CD14-positive monocyte (primary cell): ENCODE measurements around the gene DYSF. TPM values are rescaled to one million over a fixed set of nuclear protein-coding genes. Genes with fewer than 3 reads are reported as not detected.

Experiments used
- DNase-seq, 3 donors: peaks; one replicate each; pipeline ENCODE4 v3.0.0-alpha.2; 2011 to 2022
- H2AFZ ChIP-seq: 2 replicates; pipeline ENCODE4 v1.6.0; 2012; ENCODE audit warnings: mild to moderate bottlenecking, low read depth, low read length, inconsistent platforms; ENCODE audit not compliant: insufficient read depth, poor library complexity, severe bottlenecking
- H3K27ac ChIP-seq, 2 donors: 1 replicate in 1 of 2; 2 replicates in 1 of 2; pipeline ENCODE4 v1.5.1; 2012 to 2013; ENCODE audit warnings: low read length in 2 of 2, control low read depth in 1 of 2, inconsistent platforms in 1 of 2, low read depth in 1 of 2, mild to moderate bottlenecking in 1 of 2
- H3K27me3 ChIP-seq, 2 donors: one replicate each; pipeline versions ENCODE4 v1.6.0 to v1.6.1; 2011 to 2013; ENCODE audit warnings: low read length in 2 of 2; ENCODE audit not compliant: control insufficient read depth in 2 of 2, insufficient read depth in 2 of 2
- H3K36me3 ChIP-seq, 2 donors: replicated peaks in 1 of 2; 1 replicate in 1 of 2; 2 replicates in 1 of 2; pipeline versions ENCODE4 v1.5.1 to v1.6.1; 2012 to 2013; ENCODE audit warnings: low read length in 2 of 2, control low read depth in 1 of 2, inconsistent platforms in 1 of 2, mild to moderate bottlenecking in 1 of 2; ENCODE audit not compliant: insufficient read depth in 2 of 2, control insufficient read depth in 1 of 2
- H3K4me1 ChIP-seq, 2 donors: 1 replicate in 1 of 2; 2 replicates in 1 of 2; pipeline versions ENCODE4 v1.5.1 to v1.6.1; 2012 to 2013; ENCODE audit warnings: low read length in 2 of 2, control low read depth in 1 of 2, inconsistent platforms in 1 of 2, mild to moderate bottlenecking in 1 of 2, moderate library complexity in 1 of 2; ENCODE audit not compliant: insufficient read depth in 2 of 2, control insufficient read depth in 1 of 2
- H3K4me2 ChIP-seq: replicated peaks from 2 replicates; pipeline ENCODE3; 2012; ENCODE audit warnings: low read length, moderate library complexity, mild to moderate bottlenecking; ENCODE audit not compliant: poor library complexity, severe bottlenecking; ENCODE audit errors: extremely low read depth
- H3K4me3 ChIP-seq, 3 experiments: fragments of 200-600 bp in 1 of 3; sonication (generic) in 1 of 3; replicated peaks in 1 of 3; 1 replicate in 2 of 3; 2 replicates in 1 of 3; pipeline ENCODE4 v1.5.1; 2011 to 2013; ENCODE audit warnings: low read length in 3 of 3, mild to moderate bottlenecking in 3 of 3, control low read depth in 2 of 3, low read depth in 2 of 3, inconsistent platforms in 1 of 3, moderate library complexity in 1 of 3
- H3K79me2 ChIP-seq: 2 replicates; pipeline ENCODE4 v1.6.0; 2012; ENCODE audit warnings: mild to moderate bottlenecking, control low read depth, inconsistent platforms, low read length, moderate library complexity; ENCODE audit not compliant: insufficient read depth
- H3K9ac ChIP-seq: 2 replicates; pipeline ENCODE4 v1.6.0; 2017; ENCODE audit warnings: low read length, mild to moderate bottlenecking; ENCODE audit not compliant: insufficient read depth, poor library complexity, severe bottlenecking
- H3K9me3 ChIP-seq, 2 donors: replicated peaks in 1 of 2; 1 replicate in 1 of 2; 2 replicates in 1 of 2; pipeline versions ENCODE4 v1.5.1 to v1.6.1; 2012 to 2013; ENCODE audit warnings: low read length in 2 of 2, control low read depth in 1 of 2; ENCODE audit not compliant: control insufficient read depth in 1 of 2, insufficient read depth in 1 of 2
- H4K20me1 ChIP-seq: 2 replicates; pipeline ENCODE4 v1.6.0; 2012; ENCODE audit warnings: mild to moderate bottlenecking, low read length, control low read depth, moderate library complexity; ENCODE audit not compliant: insufficient read depth
- H3K27ac Mint-ChIP-seq, 7 donors: one replicate each; pipeline ENCODE4 v1.8.0; 2020; ENCODE audit warnings: mild to moderate bottlenecking in 7 of 7, mixed read lengths in 7 of 7, moderate library complexity in 6 of 7, inconsistent platforms in 2 of 7
- H3K27me3 Mint-ChIP-seq, 3 donors: one replicate each; pipeline ENCODE4 v1.8.0; 2021 to 2022; ENCODE audit warnings: low read depth in 3 of 3, mild to moderate bottlenecking in 3 of 3, mixed read lengths in 3 of 3, moderate library complexity in 3 of 3, inconsistent platforms in 1 of 3
- H3K36me3 Mint-ChIP-seq, 2 donors: one replicate each; pipeline ENCODE4 v1.8.0; 2020; ENCODE audit warnings: mixed read lengths in 2 of 2, inconsistent platforms in 1 of 2, mild to moderate bottlenecking in 1 of 2
- H3K4me1 Mint-ChIP-seq: one replicate; pipeline ENCODE4 v1.8.0; 2020; ENCODE audit warnings: mild to moderate bottlenecking, mixed read lengths
- H3K4me3 Mint-ChIP-seq, 2 donors: one replicate each; pipeline ENCODE4 v1.8.0; 2020; ENCODE audit warnings: mild to moderate bottlenecking in 2 of 2, mixed read lengths in 2 of 2, moderate library complexity in 1 of 2
- H3K9me3 Mint-ChIP-seq, 7 donors: one replicate each; pipeline ENCODE4 v1.8.0; 2020 to 2022; ENCODE audit warnings: mixed read lengths in 7 of 7, mild to moderate bottlenecking in 6 of 7, moderate library complexity in 6 of 7, inconsistent platforms in 2 of 7
- CTCF ChIP-seq: fragments of 200-600 bp; IDR thresholded peaks from one replicate; pipeline ENCODE4 v1.8.0; 2022; ENCODE audit warnings: antibody characterized with exemption, mild to moderate bottlenecking
- WGBS: methylation state at CpG from one replicate; pipeline ENCODE4 v1.1.5; 2013; ENCODE audit warnings: missing lambda C conversion rate; ENCODE audit not compliant: insufficient coverage; 5-methylcytosine and 5-hydroxymethylcytosine counted together
- intact Hi-C, 2 donors: fragments of 100-400 bp; cut with micrococcal nuclease; formaldehyde crosslinking; loops; one replicate each; pipeline versions ENCODE4 v1.15.0 to v1.15.1; 2023
- polyA plus RNA-seq, 3 donors: library from polyadenylated mRNA; depleted of rRNA in 1 of 3; unstranded in 2 of 3; stranded (reverse) in 1 of 3; fragments of 300-500 nt in 2 of 3; fragments of >200 nt in 1 of 3; fragmentation: Illumina TruSeq in 2 of 3; gene quantifications; 1 replicate in 2 of 3; 2 replicates in 1 of 3; pipeline ENCODE4 v1.2.3, GENCODE V29; 2012 to 2021

The DYSF gene
- polyA plus RNA-seq, 3 donors: 16.1 to 72.5 (median 31.2) TPM

- no peak overlapping the region for H3K9ac ChIP-seq
- 80% methylated on average over 3 of the region's 8 CpGs for WGBS
- Mint-ChIP-seq H3K9me3 (no peaks in the 10 kb centered on the region), H3K36me3 (no peaks in the 10 kb centered on the region), H3K27ac (peak overlapping the region in 1 of 7 donors; percentile 19), H3K4me1 (no peaks in the 10 kb centered on the region), H3K27me3 (peaks cover 3 to 6% (median 3%) of the 10 kb centered on the region in 3 donors), H3K4me3 (peak overlapping the region in 1 of 2 donors; percentile 17)
- no peak for DNase-seq
- H3K36me3 ChIP-seq: no peaks in the 10 kb centered on the region
- H3K79me2 ChIP-seq: no peaks in the 10 kb centered on the region
- H4K20me1 ChIP-seq: no peaks in the 10 kb centered on the region
- intact Hi-C loops: no loop called here
- H3K4me2 ChIP-seq: no peak overlapping the region
- H3K4me3 ChIP-seq: no peak overlapping the region
- TF ChIP-seq CTCF: no peak
- H3K4me1 ChIP-seq: no peaks in the 10 kb centered on the region
- no peaks in the 10 kb centered on the region for H3K27me3 ChIP-seq
- no peak overlapping the region for H3K27ac ChIP-seq
- no peak overlapping the region for H2AFZ ChIP-seq
- no peaks in the 10 kb centered on the region for H3K9me3 ChIP-seq
These were observed 257.9 kb downstream of the DYSF start for GRCh38 chr2:71711133-71711855.

- Mint-ChIP-seq H3K27ac (no peak overlapping the region), H3K27me3 (peaks cover 3 to 6% (median 5%) of the 10 kb centered on the region in 3 donors)
- H3K79me2 ChIP-seq: no peaks in the 10 kb centered on the region
These were observed 258.9 kb downstream of the DYSF start for GRCh38 chr2:71712158-71712818.

More at GRCh38 chr2:71712158-71712818, 258.9 kb downstream of the DYSF start:
- intact Hi-C loops: no loop called here
- Histone ChIP-seq H4K20me1 (no peaks in the 10 kb centered on the region), H3K9me3 (no peaks in the 10 kb centered on the region), H3K27me3 (no peaks in the 10 kb centered on the region), H3K4me1 (no peaks in the 10 kb centered on the region), H3K4me2 (no peak overlapping the region), H3K9ac (no peak overlapping the region), H3K4me3 (no peak overlapping the region), H3K36me3 (no peaks in the 10 kb centered on the region), H2AFZ (no peak overlapping the region), H3K27ac (no peak overlapping the region)
- Mint-ChIP-seq H3K4me1 (no peaks in the 10 kb centered on the region), H3K9me3 (peaks cover 0 to 2% (median 0%) of the 10 kb centered on the region in 7 donors), H3K36me3 (no peaks in the 10 kb centered on the region), H3K4me3 (no peak overlapping the region)
- DNase-seq: no peak
- WGBS: 93% methylated on average over 8 of the region's 8 CpGs
- no peak for TF ChIP-seq CTCF
